Epithelial cell of esophagus (primary cell): Measurements from ENCODE around the gene DUS2.

Experiments used
- DNase-seq: peaks from one replicate; pipeline ENCODE4 v3.0.0; 2010; ENCODE audit warnings: low read depth
- H3K4me3 ChIP-seq: 2 replicates; pipeline ENCODE4 v1.5.1; 2011; ENCODE audit warnings: mild to moderate bottlenecking, low read length, control low read depth
- CTCF ChIP-seq: IDR thresholded peaks from 2 replicates; pipeline ENCODE4 v1.5.1; 2011; ENCODE audit warnings: low read depth, mild to moderate bottlenecking, low read length, control low read depth, inconsistent platforms; ENCODE audit not compliant: insufficient read depth; ENCODE audit errors: missing control alignments

The DUS2 gene

DNA sequence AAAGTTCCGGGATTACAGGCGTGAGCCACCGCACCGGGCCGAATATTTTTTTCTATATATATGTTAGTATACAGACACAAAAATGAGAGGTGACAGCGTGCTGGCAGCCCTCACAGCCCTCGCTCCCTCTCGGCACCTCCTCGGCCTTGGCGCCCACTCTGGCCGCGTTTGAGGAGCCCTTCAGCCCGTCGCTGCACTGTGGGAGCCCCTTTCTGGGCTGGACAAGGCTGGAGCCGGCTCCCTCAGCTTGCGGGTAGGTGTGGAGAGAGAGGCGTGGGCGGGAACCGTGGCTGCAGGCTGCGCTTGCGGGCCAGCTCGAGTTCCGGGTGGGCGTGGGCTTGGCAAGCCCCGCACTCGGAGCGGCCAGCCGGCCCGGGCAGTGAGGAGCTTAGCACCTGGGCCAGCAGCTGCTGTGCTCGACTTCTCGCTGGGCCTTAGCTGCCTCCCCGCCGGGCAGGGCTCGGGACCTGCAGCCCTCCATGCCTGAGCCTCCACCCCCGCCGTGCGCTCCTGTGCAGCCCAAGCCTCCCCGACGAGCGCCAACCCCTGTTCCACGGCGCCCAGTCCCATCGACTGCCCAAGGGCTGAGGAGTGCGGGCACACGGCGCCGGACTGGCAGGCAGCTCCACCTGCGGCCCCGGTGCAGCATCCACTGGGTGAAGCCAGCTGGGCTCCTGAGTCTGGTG, 40.9 kb upstream of the DUS2 start:
- H3K4me3 ChIP-seq = no peak overlapping the region
- no peak for TF ChIP-seq CTCF
- no peak for DNase-seq

- no peak for TF ChIP-seq CTCF
- DNase-seq = no peak
These were observed 36.1 kb upstream of the DUS2 start for GRCh38 chr16:67986949-67987348.

GRCh38 chr16:67987460-67988160, 35.5 kb upstream of the DUS2 start:
- no peak overlapping the region for H3K4me3 ChIP-seq
- no peak for TF ChIP-seq CTCF
- DNase-seq = peak; percentile 30

More at GRCh38 chr16:67986949-67987348, 36.1 kb upstream of the DUS2 start:
- H3K4me3 ChIP-seq = no peak overlapping the region

DNA sequence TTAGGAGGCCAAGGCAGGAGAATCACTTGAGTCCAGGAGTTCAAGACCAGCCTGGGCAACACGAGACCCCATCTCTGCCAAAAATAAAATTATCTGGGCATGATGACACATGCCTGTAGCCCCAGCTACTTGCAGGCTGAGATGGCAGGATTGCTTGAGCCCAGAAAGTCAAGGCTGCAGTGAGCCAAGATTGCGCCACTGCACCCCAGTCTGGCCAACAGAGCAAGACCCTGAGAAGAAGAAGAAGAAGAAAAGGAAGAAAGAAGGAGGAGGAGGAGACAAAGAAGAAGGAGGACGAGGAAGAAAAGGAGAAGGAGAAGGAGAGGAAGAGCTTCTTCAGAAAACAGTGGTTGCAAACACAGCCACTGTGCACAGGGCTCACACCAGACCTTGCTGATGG, 34.4 kb upstream of the DUS2 start:
- TF ChIP-seq CTCF = no peak
- DNase-seq = no peak
- no peak overlapping the region for H3K4me3 ChIP-seq

- no peak for TF ChIP-seq CTCF
- no peak overlapping the region for H3K4me3 ChIP-seq
- DNase-seq = no peak
These were observed 33.6 kb upstream of the DUS2 start for GRCh38 chr16:67989322-67990017.

DNA sequence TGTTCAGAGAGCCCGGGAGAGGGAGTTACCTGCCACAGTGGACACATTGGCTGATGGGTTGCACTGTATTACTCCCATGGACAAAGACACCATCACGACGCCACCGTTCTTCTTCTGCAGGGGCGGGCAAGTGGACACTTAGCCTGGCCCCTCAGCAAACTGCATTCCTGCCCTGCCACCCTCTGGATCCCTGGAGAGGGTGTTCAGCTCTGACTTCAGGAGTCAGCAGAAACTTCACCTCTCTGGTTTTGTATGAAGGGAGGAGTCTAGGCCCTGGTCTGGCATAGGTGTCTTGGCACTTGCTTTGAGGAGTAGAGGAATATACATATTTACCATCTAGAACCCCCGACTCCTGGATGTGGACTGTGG, 33.1 kb upstream of the DUS2 start:
- no peak overlapping the region for H3K4me3 ChIP-seq
- no peak for DNase-seq
- TF ChIP-seq CTCF = no peak
